HG03066 (cell line): ENCODE measurements around the gene STK39.

Experiments
- ATAC-seq: cut with Tn5 transposase; IDR thresholded peaks from one replicate; pipeline ENCODE4 v1.9.1; 2021; ENCODE audit warnings: low read depth; ENCODE audit not compliant: unreplicated experiment

STK39 gene

DNA sequence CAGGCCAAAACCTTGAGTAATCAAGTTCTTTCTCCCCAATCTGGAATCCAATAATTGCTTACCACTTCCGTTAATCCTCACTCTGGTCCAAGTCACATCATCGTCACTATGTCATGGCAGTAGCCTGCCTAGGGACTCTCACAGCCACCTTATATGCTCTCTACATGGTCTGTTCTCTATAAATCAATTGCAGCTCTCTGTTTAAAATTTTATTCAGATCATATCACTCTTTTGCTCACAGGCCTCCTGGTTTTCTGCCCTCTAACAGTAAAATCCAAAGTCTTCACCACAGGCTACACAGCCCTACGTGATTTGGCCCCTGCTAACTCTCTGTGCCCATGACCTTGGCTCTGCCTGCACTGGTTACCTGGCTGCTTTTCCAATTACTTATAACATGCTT is 188.7 kb downstream of the STK39 start:
- no peak for ATAC-seq

DNA sequence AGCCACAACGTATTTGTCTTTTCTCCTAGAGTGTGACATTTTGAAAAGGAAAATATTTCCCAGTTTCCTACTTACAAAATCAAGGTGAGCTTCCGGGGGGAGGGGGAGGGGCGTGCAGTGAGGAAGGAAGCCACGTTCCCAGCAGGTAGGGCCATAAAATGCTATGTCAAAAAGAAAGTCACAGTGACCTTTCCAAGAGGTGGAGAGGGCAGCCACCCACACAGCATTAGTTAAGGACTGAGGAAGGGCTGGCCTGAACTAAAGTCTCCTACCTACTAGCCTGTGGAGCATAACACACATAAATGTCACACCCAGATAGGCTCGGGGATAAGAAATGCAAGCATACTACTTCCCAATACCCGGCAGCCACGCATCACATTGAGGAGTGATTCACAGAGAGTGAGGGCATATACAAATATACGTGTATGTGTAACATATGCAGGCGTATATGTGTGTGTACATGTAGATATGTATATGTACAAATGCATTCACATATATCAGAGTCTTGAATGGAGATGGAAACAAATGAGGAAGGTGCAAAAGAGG is 191.1 kb downstream of the STK39 start:
- ATAC-seq, result no peak

DNA sequence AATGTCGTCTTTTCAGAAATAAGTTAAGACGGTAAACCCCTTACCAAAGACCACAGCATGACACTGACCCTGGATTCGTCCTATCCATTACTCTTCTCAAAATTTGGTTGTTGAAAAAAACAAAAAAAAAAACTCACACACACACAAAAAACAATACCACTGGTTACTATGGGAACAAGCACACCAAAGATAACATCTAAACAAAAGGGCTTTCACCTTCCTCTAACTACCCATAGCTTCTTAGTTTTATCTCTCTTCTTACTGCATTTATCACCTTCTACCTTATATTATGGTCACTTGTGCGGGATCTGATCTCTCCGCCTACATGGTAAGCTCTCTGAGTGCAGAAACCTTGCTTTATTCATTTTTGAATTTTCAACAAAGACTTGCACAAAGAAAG is 192.7 kb downstream of the STK39 start:
- no peak for ATAC-seq

GRCh38 chr2:168053676-168054075 is 193.7 kb downstream of the STK39 start:
- ATAC-seq, result no peak

GRCh38 chr2:168052773-168053172 is 194.6 kb downstream of the STK39 start:
- ATAC-seq, result no peak

- ATAC-seq, result no peak
Observed at GRCh38 chr2:168050377-168050776, 197.0 kb downstream of the STK39 start.

- no peak for ATAC-seq
Observed at GRCh38 chr2:168049609-168050008, 197.8 kb downstream of the STK39 start.

- no peak for ATAC-seq
Observed at GRCh38 chr2:168047091-168047690, 200.2 kb downstream of the STK39 start.

DNA sequence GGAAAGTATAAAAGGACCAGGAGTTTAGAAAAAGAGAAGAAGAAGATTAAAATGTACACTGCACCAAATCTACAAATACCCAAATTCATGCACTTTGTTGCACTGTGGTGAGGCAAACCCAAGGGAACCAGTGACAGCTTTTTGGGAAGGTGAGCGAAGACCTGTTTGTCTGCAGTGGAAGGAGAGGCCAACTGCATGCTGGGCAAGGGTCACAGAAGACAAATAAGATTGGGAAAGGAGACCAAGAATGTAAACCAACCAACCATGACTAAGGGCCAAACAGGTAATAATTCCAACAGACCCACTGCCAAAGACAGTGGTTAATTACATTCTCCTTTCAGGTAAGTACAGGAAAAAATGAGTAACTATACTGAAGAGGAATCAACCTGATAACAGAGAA is 202.8 kb downstream of the STK39 start:
- ATAC-seq, result no peak

GRCh38 chr2:168044176-168044575 is 203.2 kb downstream of the STK39 start:
- ATAC-seq, result no peak

DNA sequence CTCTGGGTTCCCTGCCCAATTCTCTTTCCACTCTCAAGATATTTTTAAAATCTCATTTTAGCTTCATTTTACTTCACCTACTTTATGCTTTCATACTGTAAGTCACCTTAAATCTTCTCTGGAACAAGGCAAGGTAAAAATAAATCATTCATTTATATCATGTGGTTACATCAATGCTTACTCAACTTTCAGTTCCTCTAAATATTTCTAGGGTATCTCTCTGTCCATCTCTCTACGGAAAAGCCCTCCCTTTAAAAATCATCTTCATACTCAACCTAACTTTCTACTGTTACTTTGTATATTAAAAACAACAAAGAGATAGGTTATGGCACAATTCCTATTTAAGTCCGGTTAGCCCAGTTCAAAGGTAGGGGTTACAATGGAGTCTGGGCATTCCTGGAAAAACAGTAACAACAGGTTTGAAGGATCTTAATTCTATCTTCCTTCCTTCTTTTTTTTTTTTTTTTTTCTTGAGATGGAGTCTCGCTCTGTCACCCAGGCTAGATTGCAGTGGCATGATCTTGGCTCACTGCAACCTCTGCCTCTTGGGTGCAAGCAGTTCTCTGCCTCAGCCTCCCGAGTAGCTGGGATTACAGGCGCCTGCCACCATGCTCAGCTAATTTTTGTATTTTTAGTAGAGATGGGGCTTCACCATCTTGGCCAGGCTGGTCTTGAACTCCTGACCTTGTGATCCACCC is 205.1 kb downstream of the STK39 start:
- peak; percentile 93 for ATAC-seq

GRCh38 chr2:168039881-168040280 is 207.5 kb downstream of the STK39 start:
- no peak for ATAC-seq

DNA sequence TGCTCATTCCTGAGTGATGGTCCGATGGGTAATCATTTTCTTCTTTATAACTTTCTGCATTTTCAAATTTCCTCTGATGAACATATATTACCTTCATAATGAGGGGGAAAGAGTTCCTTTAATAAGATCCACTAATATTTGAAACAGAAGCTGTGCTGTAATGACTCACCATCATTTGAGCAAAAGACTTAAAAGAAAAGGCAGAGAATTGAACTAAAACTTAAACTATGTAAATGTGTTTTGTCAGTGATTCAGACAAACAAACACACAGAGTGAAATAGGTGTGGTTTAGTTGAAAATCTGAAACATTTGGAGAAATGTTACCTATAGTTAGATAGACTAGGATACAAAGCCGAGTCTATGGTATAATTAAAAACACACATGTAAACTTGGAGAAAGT is 209.6 kb downstream of the STK39 start:
- ATAC-seq, result no peak

DNA sequence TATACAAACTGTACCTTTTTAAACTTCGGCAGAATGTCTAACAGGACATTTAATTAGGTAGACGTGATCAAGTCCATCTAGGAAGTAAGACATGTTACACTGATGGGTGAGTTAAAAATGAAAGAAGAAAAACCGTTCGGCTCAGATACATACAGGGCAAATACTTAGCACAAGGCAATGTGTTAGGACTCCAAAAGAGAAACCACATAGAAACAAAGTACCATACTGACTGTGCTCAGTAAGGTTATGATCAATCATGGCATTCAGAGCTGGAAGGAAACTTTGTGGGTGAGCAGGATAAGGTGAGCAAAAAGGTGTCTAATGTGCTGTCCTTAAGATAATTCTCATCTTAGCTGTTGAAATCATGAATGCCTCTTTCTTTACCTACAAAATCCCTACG is 211.9 kb downstream of the STK39 start:
- ATAC-seq, result peak; percentile 55

- ATAC-seq, result no peak
Observed at GRCh38 chr2:168034616-168035015, 212.8 kb downstream of the STK39 start.

- ATAC-seq, result no peak
Observed at GRCh38 chr2:168033966-168034365, 213.4 kb downstream of the STK39 start.

DNA sequence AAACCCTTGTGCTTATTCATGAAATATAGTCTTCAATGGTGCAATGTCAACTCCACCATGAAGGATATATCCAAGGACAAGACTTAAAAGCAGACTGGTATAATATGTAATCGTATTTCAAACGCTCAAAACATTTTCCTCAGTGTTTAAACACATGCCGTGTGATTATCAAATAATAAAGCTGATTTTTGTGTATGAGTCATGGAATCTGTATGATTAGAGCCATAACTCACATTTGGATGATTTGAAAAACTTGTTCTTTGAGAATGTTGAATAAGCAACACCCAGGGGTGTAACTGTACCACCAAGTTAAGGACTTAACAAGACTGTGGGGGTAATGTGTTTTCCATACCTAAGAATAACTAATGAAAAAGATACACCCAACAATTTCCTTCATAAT is 215.3 kb downstream of the STK39 start:
- no peak for ATAC-seq

DNA sequence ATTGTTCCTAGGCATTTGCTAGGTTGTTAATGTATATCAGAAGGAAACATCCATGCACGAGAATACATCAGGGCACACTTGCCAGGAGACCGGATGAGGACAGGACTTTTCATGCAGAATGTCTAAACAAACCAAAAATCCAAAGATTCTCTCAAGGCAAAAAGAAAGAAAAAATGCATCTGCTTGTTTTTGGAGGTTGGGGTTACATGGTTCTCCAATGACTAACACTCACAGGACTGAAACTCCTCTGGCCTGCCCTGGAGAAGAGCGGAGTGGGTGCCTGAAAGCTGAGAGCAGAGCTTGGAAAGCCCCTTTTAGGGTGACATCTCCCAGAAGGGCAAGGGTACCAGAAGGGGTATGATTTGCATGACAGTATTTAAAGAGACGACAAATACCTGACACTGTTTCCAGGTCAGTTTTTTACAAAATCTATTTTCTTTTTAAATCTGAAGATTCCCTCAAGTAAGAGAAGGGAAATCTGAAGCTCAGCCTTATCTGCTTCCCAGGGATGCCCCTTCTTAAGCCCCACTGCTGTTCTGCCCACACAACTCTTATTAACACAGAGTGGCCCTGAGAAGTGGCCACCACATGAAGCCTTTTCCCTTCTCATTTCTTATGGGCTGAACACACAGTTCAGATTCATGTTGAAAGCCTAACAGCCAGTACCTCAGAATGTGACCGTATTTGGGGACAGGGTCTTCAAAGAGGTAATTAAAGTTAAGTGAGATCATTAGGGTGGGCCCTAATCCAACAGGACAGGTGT is 216.4 kb downstream of the STK39 start:
- ATAC-seq, result peak; percentile 67

- ATAC-seq, result no peak
Observed at GRCh38 chr2:168029071-168029470, 218.3 kb downstream of the STK39 start.

DNA sequence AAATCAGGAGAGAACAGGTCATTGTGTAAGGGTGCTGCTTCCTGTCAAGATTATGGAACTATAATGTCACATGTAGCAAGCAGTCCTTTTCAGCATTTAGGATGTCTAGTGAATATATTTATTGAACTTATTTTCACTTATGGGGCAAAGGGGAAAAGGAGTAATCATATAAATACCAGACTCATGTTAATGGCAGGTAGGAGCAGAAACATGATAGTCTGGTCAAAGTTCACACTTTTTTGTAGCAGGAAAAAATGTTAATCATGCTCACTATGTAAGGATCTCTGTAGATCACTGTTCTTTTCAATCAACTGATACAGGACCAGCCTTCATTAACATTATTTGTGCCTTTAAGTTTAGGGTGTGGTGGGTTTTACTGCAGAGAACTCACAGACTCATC is 219.0 kb downstream of the STK39 start:
- no peak for ATAC-seq

DNA sequence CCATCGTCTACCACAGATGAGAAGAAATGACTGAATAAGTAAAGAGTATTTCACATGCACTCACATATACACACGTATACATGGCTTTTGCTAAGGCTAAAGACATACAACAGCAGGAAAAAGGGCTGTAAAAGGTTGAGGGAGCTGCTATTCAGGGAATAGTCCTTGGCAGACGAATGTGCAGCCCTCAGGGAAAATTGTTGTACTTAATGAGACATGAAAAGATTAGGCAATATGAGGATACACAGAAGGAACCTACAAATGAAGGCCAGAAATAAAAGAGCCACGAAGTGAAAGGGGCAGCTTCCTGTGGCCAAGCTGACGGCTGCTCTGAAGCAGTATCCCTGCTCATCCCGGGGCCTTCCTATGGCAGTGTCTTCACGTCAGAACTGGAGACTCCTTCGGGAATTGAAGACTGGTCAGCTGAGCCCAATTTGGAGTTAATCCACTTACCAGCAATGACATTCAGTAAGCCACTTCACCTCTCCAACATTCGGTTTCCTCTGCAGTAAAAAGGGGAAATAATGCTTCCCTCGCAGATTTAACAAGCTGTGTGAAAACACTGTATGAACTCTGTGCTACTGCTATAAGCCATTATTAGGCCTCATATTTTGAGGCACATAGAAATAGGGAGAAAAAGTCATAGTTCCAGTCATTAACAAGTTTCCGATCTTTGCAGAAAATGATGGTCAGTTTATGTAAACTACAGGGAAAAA is 221.8 kb downstream of the STK39 start:
- ATAC-seq, result no peak
